ENCODE results near the gene GOT1. TPM values are rescaled to one million over a fixed set of nuclear protein-coding genes. Genes with fewer than 3 reads are reported as not detected.

The GOT1 gene
- total and polyA plus RNA-seq, 10 of the 15 experiments (the other 5 are each of a cell fraction or from before 2014, with no cell fraction given), result 32.5 to 67.5 (median 50.3) TPM

- POLR2A ChIA-PET, result no interaction called here
- SMC1A ChIA-PET (ENCODE audit: uncharacterized antibody, unreplicated experiment), result no interaction called here
- Histone ChIP-seq H3K9ac (ENCODE audit: control insufficient read depth, insufficient read depth, low read length) (no peak overlapping the region), H3K79me2 (ENCODE audit: control insufficient read depth, insufficient read depth, low read length) (no peaks in the 10 kb centered on the region), H3K4me3 (no peak overlapping the region), H4K20me1 (ENCODE audit: control insufficient read depth, insufficient read depth) (no peaks in the 10 kb centered on the region), H3K27ac (ENCODE audit: control insufficient read depth, insufficient read depth) (no peak overlapping the region), H3K9me3 (replicated peaks; ENCODE audit: control insufficient read depth, insufficient read depth, low read length) (no peaks in the 10 kb centered on the region), H3K4me2 (ENCODE audit: control insufficient read depth, insufficient read depth) (no peak overlapping the region), H3K27me3 (replicated peaks in 1 of 2; ENCODE audit: control insufficient read depth in 2 of 2, insufficient read depth in 2 of 2, low read length in 1 of 2) (0 out of 4 replicates have a peak, but pooled peaks cover 0 to 1% of the 10 kb centered on the region in 2 experiments), H3K36me3 (ENCODE audit: control insufficient read depth in 2 of 2, insufficient read depth in 2 of 2, low read length in 1 of 2) (no peaks in the 10 kb centered on the region), H3K4me1 (ENCODE audit: control insufficient read depth, insufficient read depth, low read length) (no peaks in the 10 kb centered on the region), H2AFZ (ENCODE audit: control insufficient read depth, low read depth, low read length) (no peak overlapping the region)
- RAD21 ChIA-PET (ENCODE audit: unreplicated experiment), result no interaction called here
- 26% methylated on average over 1 of the region's 1 CpG for WGBS (ENCODE audit: insufficient coverage, insufficient replicate concordance, low lambda C conversion rate, missing lambda C conversion rate)
- in situ Hi-C loops (cut with MboI), result no loop called here
- intact Hi-C loops (cut with micrococcal nuclease; ENCODE audit: unreplicated experiment), result no loop called here
- BruUV-seq (replicated peaks), result no TSS peak
- FAIRE-seq (no peak), DNase-seq (ENCODE audit: low read depth, low spot score) (no peak), ATAC-seq (no peak)
- TF ChIP-seq YBX1 (IDR thresholded peaks at IDR 0.05) (no peak), CEBPZ (IDR thresholded peaks at IDR 0.05; ENCODE audit: low read depth, low read length) (no peak), CEBPB (IDR thresholded peaks at IDR 0.05; ENCODE audit: borderline replicate concordance in 1 of 2, low read depth in 2 of 2, low read length in 2 of 2) (no peak), NR2C1 (IDR thresholded peaks at IDR 0.05) (no peak), USF2 (IDR thresholded peaks at IDR 0.05; ENCODE audit: borderline replicate concordance, low read depth, low read length) (no peak), MAX (IDR thresholded peaks at IDR 0.05; ENCODE audit: low read depth, low read length) (no peak), ELK1 (IDR thresholded peaks at IDR 0.05; ENCODE audit: low read depth, low read length) (no peak), ETV6 (conservative IDR thresholded peaks at IDR 0.05 in 1 of 2, IDR thresholded peaks at IDR 0.05 in 1 of 2; ENCODE audit: borderline replicate concordance in 1 of 2, low read depth in 1 of 2) (no peak), SUZ12 (IDR thresholded peaks at IDR 0.05; ENCODE audit: unreplicated experiment) (no peak), NBN (IDR thresholded peaks at IDR 0.05) (no peak), MTA3 (IDR thresholded peaks at IDR 0.05; ENCODE audit: borderline replicate concordance, low read length) (no peak), EGR1 (IDR thresholded peaks at IDR 0.05; ENCODE audit: borderline replicate concordance in 1 of 2, low read depth in 2 of 2, low read length in 2 of 2) (no peak), IRF5 (IDR thresholded peaks at IDR 0.05; ENCODE audit: borderline replicate concordance) (no peak), FOS (IDR thresholded peaks at IDR 0.05; ENCODE audit: borderline replicate concordance, extremely low read depth, insufficient read length) (no peak), TARDBP (IDR thresholded peaks at IDR 0.05; ENCODE audit: borderline replicate concordance) (no peak)
- CTCF ChIA-PET, result no interaction called here
Observed at GRCh38 chr10:99353182-99353581, 77.2 kb downstream of the GOT1 start.

Data from GM12878 (cell line).